Measurements from ENCODE around the gene H2BK1. TPM values are rescaled to one million over a fixed set of nuclear protein-coding genes. Genes with fewer than 3 reads are reported as not detected.

H2BK1 gene
- total RNA-seq (2021): 0.87 TPM in 1 of 3 replicates, not detected in the others
- percentile 29 among the genes with signal in this experiment for Bru-seq, nascent RNA
- long read RNA-seq, experiment 1: 0 reads
- long read RNA-seq, experiment 2: 0 reads
- long read RNA-seq, experiment 3: 0 reads

DNA sequence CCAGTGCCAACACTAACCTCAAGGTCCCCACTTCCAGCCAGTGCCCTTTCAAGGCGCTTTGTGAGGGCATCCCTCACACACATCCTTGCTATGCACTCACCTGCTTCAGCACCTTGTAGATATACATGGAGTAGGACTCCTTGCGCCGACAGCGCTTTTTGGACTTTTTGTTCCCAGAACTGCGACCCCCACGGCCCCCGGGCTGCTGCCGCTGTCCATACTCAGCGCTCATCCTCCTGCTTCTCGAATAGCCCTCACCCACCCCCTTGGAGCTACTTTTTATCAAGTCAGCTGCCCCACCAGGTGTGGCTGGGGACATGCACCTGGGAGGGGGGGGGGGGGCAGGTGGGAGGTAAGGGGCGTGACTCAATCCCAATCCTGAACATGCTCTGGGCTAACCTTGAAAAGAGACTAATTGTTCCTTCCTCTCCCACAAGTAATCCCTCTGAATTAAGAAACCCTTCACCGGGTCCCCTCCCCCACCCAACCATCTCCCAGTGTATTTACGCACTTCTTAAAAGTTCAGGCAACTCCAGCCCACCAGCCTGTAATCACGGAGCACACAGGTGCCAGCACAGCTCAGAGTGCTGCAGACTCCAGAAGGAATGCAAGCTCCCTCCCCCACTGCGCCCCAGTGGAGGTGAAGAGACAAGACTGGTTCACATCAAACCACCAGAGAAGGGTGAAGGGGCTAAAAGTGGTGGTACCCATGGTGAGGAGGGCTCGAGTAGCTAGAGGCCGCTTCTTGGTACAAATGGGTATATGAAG is at the start of gene H2BK1:
H2BK1 (minus strand) TSS at position 402 of the 768 bp plus-strand sequence; CDS start at position 232, 170 bp downstream.
- H3K27me3 Mint-ChIP-seq (ENCODE audit: low read depth): no peaks in the 10 kb centered on the region; the same call in 1 of the 2 replicates
- H3K4me3 Mint-ChIP-seq: no peak within 1 kb of the TSS
- ATAC-seq (peak; percentile 66), DNase-seq (ENCODE audit: low spot score) (peak; percentile 53)
- peak within 1 kb of the TSS; percentile 69; the same call in 1 of the 2 replicates for H3K27ac Mint-ChIP-seq
- H3K4me1 Mint-ChIP-seq: peaks cover 12% of the 10 kb centered on the region
- TF ChIP-seq ZNF423 (CRISPR knock-in tag; IDR thresholded peaks at IDR 0.05) (no peak), FOXJ3 (CRISPR knock-in tag; IDR thresholded peaks at IDR 0.05; ENCODE audit: borderline replicate concordance) (no peak), NR1H2 (CRISPR knock-in tag; IDR thresholded peaks at IDR 0.05) (no peak), TEAD1 (CRISPR knock-in tag; IDR thresholded peaks at IDR 0.05) (no peak), EMX1 (CRISPR knock-in tag; IDR thresholded peaks at IDR 0.05) (no peak), CREM (CRISPR knock-in tag; IDR thresholded peaks at IDR 0.05) (no peak), GRHL2 (CRISPR knock-in tag; IDR thresholded peaks at IDR 0.05; ENCODE audit: insufficient replicate concordance, severe bottlenecking) (no peak), ZNF396 (CRISPR knock-in tag; IDR thresholded peaks at IDR 0.05; ENCODE audit: borderline replicate concordance) (no peak), PRRX2 (CRISPR knock-in tag; IDR thresholded peaks at IDR 0.05) (no peak)
- TF ChIP-seq, protein P1, sequence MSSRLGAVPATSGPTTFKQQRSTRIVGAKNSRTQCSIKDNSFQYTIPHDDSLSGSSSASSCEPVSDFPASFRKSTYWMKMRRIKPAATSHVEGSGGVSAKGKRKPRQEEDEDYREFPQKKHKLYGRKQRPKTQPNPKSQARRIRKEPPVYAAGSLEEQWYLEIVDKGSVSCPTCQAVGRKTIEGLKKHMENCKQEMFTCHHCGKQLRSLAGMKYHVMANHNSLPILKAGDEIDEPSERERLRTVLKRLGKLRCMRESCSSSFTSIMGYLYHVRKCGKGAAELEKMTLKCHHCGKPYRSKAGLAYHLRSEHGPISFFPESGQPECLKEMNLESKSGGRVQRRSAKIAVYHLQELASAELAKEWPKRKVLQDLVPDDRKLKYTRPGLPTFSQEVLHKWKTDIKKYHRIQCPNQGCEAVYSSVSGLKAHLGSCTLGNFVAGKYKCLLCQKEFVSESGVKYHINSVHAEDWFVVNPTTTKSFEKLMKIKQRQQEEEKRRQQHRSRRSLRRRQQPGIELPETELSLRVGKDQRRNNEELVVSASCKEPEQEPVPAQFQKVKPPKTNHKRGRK (CRISPR knock-in tag; IDR thresholded peaks at IDR 0.05; ENCODE audit: borderline replicate concordance): no peak
- TF ChIP-seq, protein P2, sequence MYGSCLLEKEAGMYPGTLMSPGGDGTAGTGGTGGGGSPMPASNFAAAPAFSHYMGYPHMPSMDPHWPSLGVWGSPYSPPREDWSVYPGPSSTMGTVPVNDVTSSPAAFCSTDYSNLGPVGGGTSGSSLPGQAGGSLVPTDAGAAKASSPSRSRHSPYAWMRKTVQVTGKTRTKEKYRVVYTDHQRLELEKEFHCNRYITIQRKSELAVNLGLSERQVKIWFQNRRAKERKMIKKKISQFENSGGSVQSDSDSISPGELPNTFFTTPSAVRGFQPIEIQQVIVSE (CRISPR knock-in tag; IDR thresholded peaks at IDR 0.05; ENCODE audit: borderline replicate concordance): no peak
- TF ChIP-seq, protein P3, sequence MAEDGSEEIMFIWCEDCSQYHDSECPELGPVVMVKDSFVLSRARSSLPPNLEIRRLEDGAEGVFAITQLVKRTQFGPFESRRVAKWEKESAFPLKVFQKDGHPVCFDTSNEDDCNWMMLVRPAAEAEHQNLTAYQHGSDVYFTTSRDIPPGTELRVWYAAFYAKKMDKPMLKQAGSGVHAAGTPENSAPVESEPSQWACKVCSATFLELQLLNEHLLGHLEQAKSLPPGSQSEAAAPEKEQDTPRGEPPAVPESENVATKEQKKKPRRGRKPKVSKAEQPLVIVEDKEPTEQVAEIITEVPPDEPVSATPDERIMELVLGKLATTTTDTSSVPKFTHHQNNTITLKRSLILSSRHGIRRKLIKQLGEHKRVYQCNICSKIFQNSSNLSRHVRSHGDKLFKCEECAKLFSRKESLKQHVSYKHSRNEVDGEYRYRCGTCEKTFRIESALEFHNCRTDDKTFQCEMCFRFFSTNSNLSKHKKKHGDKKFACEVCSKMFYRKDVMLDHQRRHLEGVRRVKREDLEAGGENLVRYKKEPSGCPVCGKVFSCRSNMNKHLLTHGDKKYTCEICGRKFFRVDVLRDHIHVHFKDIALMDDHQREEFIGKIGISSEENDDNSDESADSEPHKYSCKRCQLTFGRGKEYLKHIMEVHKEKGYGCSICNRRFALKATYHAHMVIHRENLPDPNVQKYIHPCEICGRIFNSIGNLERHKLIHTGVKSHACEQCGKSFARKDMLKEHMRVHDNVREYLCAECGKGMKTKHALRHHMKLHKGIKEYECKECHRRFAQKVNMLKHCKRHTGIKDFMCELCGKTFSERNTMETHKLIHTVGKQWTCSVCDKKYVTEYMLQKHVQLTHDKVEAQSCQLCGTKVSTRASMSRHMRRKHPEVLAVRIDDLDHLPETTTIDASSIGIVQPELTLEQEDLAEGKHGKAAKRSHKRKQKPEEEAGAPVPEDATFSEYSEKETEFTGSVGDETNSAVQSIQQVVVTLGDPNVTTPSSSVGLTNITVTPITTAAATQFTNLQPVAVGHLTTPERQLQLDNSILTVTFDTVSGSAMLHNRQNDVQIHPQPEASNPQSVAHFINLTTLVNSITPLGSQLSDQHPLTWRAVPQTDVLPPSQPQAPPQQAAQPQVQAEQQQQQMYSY (CRISPR knock-in tag; IDR thresholded peaks at IDR 0.05): no peak
- TF ChIP-seq, protein P4, sequence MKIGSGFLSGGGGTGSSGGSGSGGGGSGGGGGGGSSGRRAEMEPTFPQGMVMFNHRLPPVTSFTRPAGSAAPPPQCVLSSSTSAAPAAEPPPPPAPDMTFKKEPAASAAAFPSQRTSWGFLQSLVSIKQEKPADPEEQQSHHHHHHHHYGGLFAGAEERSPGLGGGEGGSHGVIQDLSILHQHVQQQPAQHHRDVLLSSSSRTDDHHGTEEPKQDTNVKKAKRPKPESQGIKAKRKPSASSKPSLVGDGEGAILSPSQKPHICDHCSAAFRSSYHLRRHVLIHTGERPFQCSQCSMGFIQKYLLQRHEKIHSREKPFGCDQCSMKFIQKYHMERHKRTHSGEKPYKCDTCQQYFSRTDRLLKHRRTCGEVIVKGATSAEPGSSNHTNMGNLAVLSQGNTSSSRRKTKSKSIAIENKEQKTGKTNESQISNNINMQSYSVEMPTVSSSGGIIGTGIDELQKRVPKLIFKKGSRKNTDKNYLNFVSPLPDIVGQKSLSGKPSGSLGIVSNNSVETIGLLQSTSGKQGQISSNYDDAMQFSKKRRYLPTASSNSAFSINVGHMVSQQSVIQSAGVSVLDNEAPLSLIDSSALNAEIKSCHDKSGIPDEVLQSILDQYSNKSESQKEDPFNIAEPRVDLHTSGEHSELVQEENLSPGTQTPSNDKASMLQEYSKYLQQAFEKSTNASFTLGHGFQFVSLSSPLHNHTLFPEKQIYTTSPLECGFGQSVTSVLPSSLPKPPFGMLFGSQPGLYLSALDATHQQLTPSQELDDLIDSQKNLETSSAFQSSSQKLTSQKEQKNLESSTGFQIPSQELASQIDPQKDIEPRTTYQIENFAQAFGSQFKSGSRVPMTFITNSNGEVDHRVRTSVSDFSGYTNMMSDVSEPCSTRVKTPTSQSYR (CRISPR knock-in tag; IDR thresholded peaks at IDR 0.05): no peak
- H3K9me3 Mint-ChIP-seq: no peaks in the 10 kb centered on the region
- POLR2A ChIA-PET: interaction anchor here (1.0 kb wide), 1 partner anchor 17 kb away, joined by 4 read pairs; the partner anchor contains the start of gene ABCF2
- H3K36me3 Mint-ChIP-seq: peaks cover 20% of the 10 kb centered on the region
- CTCF ChIA-PET: interaction anchor here (1.0 to 3.1 kb wide), 9 partner anchors 11 to 148 kb away, joined by 3 to 24 read pairs (median 7); partner anchors contain the start of gene ABCF2

DNA sequence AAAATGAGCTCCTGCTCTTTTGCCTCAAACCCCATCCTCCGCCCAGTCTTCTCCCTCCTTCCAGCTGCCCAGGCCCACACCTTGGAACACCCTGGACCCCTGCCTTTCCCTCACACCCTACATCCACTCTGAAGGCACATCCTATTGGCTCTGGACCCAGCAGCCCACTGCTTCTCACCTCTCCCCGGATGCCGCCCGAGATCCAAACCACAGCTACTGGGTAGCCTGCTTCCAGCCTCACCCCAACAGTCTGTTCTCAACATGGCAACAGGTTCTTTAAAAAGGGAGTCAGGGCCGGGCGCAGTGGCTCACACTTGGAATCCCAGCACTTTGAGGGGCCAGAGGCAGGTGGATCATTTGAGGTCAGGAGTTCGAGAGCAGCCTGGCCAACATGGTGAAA is 47.7 kb upstream of the H2BK1 start:
- no peaks in the 10 kb centered on the region for H3K9me3 Mint-ChIP-seq
- CTCF ChIA-PET: no interaction called here
- H3K4me1 Mint-ChIP-seq: peaks cover 15% of the 10 kb centered on the region
- TF ChIP-seq, protein P5, sequence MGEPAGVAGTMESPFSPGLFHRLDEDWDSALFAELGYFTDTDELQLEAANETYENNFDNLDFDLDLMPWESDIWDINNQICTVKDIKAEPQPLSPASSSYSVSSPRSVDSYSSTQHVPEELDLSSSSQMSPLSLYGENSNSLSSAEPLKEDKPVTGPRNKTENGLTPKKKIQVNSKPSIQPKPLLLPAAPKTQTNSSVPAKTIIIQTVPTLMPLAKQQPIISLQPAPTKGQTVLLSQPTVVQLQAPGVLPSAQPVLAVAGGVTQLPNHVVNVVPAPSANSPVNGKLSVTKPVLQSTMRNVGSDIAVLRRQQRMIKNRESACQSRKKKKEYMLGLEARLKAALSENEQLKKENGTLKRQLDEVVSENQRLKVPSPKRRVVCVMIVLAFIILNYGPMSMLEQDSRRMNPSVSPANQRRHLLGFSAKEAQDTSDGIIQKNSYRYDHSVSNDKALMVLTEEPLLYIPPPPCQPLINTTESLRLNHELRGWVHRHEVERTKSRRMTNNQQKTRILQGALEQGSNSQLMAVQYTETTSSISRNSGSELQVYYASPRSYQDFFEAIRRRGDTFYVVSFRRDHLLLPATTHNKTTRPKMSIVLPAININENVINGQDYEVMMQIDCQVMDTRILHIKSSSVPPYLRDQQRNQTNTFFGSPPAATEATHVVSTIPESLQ (CRISPR knock-in tag; IDR thresholded peaks at IDR 0.05): no peak
- no peak for TF ChIP-seq TEAD4 (CRISPR knock-in tag; IDR thresholded peaks at IDR 0.05)
- TF ChIP-seq MYBL2 (CRISPR knock-in tag; IDR thresholded peaks at IDR 0.05): no peak
- ATAC-seq (no peak), DNase-seq (ENCODE audit: low spot score) (no peak)
- H3K27me3 Mint-ChIP-seq (ENCODE audit: low read depth): peaks cover 49% of the 10 kb centered on the region
- H3K36me3 Mint-ChIP-seq: no peaks in the 10 kb centered on the region
- H3K4me3 Mint-ChIP-seq: no peak overlapping the region
- POLR2A ChIA-PET: no interaction called here
- no peak overlapping the region for H3K27ac Mint-ChIP-seq

Measured in WTC11 (cell line).